Epithelial cell of umbilical artery (primary cell): Measurements from ENCODE around the gene ETHE1. TPM values are rescaled to one million over a fixed set of nuclear protein-coding genes. Genes with fewer than 3 reads are reported as not detected.

ENCODE experiments used
- total RNA-seq: library from RNA; depleted of rRNA; stranded (reverse); fragments of >200 nt; gene quantifications from 2 replicates; pipeline ENCODE4 v1.2.3, GENCODE V29; 2014

The ETHE1 gene, protein sequence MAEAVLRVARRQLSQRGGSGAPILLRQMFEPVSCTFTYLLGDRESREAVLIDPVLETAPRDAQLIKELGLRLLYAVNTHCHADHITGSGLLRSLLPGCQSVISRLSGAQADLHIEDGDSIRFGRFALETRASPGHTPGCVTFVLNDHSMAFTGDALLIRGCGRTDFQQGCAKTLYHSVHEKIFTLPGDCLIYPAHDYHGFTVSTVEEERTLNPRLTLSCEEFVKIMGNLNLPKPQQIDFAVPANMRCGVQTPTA
- 55.8 and 114 TPM in 2 replicates for total RNA-seq

DNA sequence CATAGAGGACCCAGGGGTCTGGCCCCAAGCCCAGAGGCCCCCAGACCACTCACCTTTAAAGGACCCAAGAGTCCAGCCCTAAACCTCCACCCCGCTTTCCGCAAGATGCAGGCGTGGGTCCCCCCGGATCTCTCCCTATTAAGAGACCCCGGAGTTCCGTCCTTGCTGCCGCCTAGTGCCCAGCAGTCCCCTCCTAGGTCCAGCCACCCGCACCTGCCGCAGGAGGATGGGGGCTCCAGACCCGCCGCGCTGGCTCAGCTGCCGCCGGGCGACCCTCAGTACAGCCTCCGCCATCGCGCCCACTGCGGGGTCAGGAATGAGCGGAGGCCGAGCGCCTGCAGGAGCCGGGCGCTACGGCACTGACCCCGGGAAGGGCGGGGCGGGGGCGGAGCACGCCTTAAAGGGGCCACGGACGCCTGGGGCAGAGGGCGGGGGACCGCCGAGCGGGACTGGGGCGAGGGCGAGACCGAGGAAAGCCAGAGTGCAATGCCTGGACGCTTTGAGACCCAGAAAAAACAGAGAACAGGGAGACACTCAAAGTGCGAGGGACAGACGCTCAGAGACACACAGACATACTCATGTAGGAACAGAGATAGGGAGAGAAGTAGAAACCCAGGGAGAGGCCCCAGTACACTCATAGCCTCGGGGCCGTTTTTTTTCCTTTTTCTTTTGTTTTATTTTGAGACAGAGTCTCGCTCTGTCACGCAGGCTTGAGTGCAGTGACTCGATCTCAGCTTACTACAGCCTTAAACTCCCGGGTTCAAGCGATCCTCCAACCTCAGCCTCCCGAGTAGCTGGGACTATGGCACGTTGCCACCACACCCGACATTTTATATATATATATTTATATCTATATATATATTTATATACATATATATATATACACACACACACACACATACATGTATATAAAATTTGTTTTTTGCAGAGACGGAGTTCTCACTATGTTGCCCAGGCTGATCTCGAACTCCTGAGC, at the start of gene ETHE1:
Gene ETHE1, minus strand, starts transcription at position 318 of the 976 bp plus-strand sequence. Its CDS starts 24 bp downstream, at position 294.

DNA sequence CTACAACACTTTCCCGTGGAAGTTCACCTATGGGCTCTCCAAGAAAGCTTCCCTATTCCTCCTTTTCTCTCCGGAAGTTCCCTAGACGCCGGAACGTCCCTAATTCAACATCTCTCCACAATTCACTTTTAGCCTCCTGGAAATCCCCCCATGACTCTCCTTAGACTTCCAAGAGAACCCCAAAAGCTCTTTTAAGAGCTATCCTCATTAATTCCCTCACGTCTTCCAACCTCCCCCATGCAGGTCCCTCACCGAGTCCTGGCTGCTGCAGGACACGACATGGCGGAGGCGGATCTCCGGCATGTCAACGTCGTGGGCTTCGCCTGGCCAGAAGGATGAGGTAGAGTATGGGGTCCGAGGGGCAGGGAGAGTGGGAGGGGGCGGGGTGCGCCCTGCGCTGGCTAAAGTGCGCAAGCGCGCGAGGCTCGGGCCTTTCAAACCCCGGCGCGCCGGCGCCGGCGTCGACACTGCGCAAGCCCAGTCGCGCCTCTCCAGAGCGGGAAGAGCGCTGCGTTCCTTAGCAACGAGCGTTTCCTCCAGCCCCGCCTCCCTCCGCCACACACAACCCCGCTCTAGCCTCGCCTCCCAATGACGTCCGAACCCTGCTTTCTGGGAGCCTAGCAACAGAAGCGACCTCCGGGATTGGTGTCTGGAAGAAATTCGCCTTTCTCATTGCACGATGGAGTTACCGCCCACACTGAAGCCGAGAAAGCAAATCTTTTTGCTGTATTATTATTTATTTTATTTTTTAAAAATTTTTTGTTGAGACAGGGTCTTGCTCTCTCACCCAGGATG, 48.4 kb upstream of the ETHE1 start, which contains the start of the genes PINLYP and XRCC1:
Gene PINLYP, plus strand, starts transcription at position 646 of the 795 bp plus-strand sequence. CDS start 1,391 bp downstream, outside the sequence.
Gene XRCC1, minus strand, starts transcription at position 372 of the 795 bp plus-strand sequence. Its CDS starts 69 bp downstream, at position 303.

DNA sequence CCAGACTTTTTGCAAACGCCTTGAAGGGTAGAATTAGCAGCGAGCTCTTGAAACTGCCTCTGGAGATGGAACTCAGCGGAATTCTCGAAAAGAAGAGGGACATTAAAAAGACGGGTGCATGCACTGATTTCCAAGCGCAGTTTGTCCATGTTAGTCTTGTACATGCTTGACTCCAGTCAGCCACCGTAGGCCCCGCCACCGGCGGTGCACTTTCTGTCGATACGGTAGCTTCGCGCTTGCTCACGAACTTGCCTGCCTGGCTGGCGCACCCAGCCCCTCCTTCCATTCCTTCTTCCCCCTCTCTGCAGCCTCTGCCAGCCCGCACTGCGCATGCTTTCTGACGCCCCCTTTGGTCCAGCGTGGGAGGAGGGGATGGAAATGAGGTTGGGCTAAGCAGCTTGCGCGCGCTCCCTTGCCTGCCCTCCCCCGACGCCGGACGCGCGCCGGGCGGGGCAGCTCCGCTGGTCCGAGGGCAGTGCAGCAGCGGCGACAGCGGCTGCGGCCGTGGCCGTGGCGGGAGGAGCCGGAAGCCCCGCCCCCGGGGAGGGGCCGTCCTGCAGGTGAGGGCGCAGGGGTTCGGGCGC, 6.1 kb upstream of the ETHE1 start, which contains the start of gene ZNF575:
Gene ZNF575, plus strand, starts transcription at position 227 of the 584 bp plus-strand sequence. CDS start 1,235 bp downstream, outside the sequence.

DNA sequence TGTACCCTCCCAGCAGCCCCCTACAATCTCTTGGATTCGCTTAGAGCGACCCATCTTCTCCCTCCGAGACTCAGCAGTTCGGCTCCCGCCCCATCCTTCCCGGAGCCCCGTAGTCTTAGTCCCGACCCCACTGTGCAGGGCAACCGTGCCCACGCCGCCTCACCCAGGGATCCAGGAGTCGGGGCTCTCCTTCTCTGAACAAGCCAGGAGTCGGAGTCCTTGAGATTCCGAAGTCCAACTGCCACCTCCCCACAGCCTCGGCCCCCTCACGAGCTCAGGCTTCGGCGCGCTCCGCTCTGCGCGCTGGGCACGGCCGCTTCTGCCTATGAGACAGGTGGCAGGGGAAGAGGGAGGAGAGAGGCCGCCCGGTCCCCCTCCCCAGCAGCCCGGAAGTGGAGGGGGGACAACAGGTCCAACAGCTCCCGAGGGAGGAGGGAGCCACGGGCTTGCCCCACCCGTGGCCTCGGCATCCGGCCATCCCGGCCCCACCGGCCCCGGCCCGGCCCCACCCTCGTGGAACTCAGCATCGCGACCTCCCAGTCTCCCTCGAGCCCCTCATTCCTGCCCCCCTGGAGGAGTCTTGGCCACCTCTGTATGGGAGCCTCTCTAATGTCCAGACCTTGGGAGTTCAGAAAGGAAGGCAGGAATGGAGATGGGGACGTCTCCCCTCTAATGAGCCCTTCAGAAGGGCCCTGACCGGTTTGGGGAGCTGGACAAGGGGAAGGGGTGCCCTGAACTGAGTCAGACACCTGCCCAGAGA, 22.4 kb downstream of the ETHE1 start, which contains the start of gene PHLDB3:
Gene PHLDB3, minus strand, starts transcription at position 321 of the 760 bp plus-strand sequence. CDS start 628 bp downstream, outside the sequence.

DNA sequence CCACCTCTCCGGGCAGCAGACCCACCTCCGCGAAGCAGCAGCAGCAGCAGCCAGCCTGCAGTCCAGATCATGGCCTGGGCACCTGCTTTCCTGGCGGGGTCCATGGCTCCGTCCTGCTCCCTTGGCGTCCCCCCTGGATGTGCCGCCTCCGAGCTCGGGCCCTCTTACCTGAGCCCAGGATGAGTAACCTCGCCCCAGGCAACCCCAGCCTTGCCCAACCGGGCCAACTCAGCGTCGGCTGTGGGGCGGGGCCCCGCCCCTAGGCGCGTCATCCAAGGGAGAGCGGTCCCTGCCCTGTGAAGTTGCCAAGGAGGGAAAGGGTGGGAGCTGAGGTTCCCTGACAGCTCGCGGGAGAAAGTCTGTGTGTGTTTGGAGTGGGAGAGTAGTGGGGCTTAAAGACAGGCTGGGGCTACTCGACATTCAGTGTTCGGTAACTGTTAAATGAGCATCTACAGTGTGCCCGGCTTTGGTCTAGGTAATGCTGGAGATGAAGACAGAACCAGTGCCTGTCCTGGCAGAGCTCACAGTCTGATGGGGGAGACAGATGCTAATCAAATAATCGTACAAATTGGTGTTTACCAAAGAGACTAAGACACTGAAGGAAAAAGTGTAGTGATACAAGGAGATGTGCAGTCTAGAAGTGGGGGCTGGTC, 61.4 kb downstream of the ETHE1 start, which contains the start of gene LYPD3:
Gene LYPD3, minus strand, starts transcription at position 141 of the 653 bp plus-strand sequence. Its CDS starts 37 bp downstream, at position 104.

Other genes starting within 250 kb of the ETHE1 start
- gene CD177, start 173.5 kb downstream of the ETHE1 start, total RNA-seq = not detected in 2 replicates
- not detected in 2 replicates for gene TEX101, start 112.3 kb downstream of the ETHE1 start, total RNA-seq
- not detected in 2 replicates for gene LYPD3, start 61.6 kb downstream of the ETHE1 start, total RNA-seq
- gene PHLDB3, start 22.5 kb downstream of the ETHE1 start, total RNA-seq = 8.8 and 9.1 TPM in 2 replicates
- not detected in 2 replicates for gene ZNF575, start 6.0 kb upstream of the ETHE1 start, total RNA-seq
- gene XRCC1, start 48.3 kb upstream of the ETHE1 start, total RNA-seq = 16.2 and 17.2 TPM in 2 replicates
- 0.15 and 0.97 TPM in 2 replicates for gene PINLYP, start 48.6 kb upstream of the ETHE1 start, total RNA-seq
- 23.1 and 28.3 TPM in 2 replicates for gene IRGQ, start 68.9 kb upstream of the ETHE1 start, total RNA-seq
- 15.3 and 27.2 TPM in 2 replicates for gene ZNF576, start 69.4 kb upstream of the ETHE1 start, total RNA-seq
- not detected in 2 replicates for gene SRRM5, start 84.9 kb upstream of the ETHE1 start, total RNA-seq
- gene ZNF428, start 92.4 kb upstream of the ETHE1 start, total RNA-seq = 50.7 and 51.7 TPM in 2 replicates
- 3.0 and 3.2 TPM in 2 replicates for gene CADM4, start 112.6 kb upstream of the ETHE1 start, total RNA-seq
- gene PLAUR, start 143.0 kb upstream of the ETHE1 start, total RNA-seq = 54.9 and 91.9 TPM in 2 replicates
- not detected in 2 replicates for gene IRGC, start 188.9 kb upstream of the ETHE1 start, total RNA-seq
- gene SMG9, start 227.8 kb upstream of the ETHE1 start, total RNA-seq = 3.2 and 6.1 TPM in 2 replicates